ENCODE data around the gene HES5.
"Not testable (repeated sequence)": the region's sequence is repeated elsewhere in the genome, so short reads cannot be mapped to it uniquely, and the experiment has no call there.

HES5 gene, protein sequence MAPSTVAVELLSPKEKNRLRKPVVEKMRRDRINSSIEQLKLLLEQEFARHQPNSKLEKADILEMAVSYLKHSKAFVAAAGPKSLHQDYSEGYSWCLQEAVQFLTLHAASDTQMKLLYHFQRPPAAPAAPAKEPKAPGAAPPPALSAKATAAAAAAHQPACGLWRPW

GRCh38 chr1:2529784-2530512 is at the start of gene HES5:
HES5 (minus strand) TSS chr1:2530263; CDS start chr1:2530164, 99 bp downstream.
- DNase-seq (ENCODE audit: low read depth) = no peak

DNA sequence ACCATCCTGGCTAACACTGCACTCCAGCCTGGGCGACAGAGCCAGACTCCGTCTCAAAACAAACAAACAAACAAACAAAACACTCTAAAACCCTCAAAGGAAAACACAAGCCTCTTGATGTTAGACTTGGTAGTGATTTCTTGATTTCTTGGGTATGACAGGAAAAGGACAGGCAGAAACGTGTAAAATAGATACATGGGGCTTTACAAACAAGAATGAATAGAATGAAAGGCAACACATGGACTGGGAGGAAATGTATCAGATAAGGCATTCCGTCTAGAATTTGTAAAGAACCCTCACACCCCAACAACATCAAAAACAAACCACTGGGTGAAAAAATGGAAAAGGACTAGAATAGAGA is 48.7 kb upstream of the HES5 start:
- DNase-seq (ENCODE audit: low read depth) = no peak

DNA sequence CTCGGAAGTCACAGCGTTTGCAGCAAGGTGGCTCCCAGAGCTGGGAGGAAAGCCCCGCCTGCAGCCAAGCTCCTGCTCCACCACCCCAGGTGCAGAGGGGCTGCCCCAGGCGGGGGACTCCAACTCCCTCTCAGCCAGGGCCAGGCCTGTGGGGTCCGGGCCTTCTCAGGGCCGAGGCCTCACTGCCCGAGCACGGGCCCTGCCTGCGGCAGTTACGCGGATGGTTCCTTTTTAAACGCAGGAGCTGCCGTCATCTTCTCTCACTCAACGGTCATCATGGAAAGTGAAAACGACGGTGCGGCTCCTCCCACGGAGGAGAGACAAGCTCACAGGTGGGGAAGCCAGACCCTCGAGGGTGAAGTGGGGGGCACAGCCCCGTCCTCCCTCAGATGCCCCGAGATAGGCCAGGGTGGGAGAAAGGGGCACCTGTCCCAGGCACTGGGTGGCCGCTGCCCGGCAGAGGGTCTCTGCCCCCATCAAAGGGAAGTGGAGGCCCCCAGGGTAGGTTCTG is 47.6 kb upstream of the HES5 start:
- DNase-seq (ENCODE audit: low read depth) = not testable (repeated sequence)

DNA sequence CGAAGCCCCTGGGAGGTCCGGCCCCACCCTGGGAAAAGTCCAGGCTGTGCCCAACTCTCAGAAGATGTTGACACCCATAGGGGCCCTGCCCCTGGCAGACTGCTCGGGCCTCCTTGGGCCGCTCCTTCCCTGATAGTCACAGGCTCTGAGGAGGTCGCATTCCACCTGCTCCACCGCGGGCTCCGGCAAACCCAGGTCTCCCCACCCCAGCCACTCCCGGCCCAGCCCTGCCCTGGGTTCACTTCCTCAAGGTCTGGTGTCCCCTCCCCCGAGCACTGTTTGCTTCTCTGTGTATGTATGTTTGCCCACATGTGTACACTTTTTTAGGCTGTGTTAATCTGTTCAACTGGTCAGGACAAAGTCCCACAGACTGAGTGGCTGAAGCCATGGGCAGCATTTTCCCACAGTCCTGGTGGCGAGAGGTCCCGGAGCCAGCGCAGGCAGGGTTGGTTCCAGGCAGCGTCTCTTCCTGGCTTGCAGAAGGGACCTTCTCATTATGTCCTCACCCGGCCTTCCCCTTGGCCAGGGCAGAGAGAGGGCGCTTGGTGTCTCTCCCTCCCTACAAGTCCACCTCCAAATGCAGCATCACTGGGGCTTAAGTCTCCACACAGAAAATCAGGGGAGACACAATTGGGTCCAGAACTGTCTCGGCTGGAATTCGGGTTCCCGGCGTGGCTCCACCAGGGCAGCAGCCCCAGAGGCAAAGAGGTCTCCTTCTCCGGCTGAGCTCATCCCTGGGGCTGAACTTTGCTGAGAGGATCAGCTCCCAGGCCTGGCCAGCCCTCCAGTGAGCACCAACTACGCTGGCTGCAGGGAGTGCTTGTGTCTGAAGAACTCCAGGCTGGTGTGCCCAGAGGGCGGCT is 46.0 kb upstream of the HES5 start:
- DNase-seq (ENCODE audit: low read depth) = no peak

GRCh38 chr1:2574350-2574749 is 44.3 kb upstream of the HES5 start:
- DNase-seq (ENCODE audit: low read depth) = no peak

GRCh38 chr1:2573250-2573920 is 43.3 kb upstream of the HES5 start:
- DNase-seq (ENCODE audit: low read depth) = no peak

DNA sequence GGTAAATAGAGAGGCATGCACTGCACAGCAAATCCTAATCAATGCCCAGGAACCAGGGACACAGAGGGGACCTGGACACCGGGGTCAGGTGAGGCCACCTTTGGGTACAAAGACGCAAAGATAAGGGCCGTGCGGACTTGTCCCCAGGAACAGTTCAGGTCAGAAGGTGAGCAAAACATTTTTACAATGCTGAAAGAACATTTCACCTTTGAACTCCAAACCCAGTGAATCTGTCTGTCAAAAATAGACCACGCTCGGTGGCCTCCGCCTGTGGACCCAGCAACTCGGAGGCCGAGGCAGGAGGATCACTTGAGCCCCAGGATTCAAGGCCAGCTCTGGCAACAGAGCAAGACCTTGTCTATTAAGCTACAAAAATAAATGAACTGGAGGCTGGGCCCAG is 41.3 kb upstream of the HES5 start:
- DNase-seq (ENCODE audit: low read depth) = no peak

GRCh38 chr1:2570332-2570731 is 40.3 kb upstream of the HES5 start:
- no peak for DNase-seq (ENCODE audit: low read depth)

- not testable (repeated sequence) for DNase-seq (ENCODE audit: low read depth)
These were observed 39.6 kb upstream of the HES5 start for GRCh38 chr1:2569703-2570102.

- DNase-seq (ENCODE audit: low read depth) = no peak
These were observed 39.0 kb upstream of the HES5 start for GRCh38 chr1:2569060-2569459.

DNA sequence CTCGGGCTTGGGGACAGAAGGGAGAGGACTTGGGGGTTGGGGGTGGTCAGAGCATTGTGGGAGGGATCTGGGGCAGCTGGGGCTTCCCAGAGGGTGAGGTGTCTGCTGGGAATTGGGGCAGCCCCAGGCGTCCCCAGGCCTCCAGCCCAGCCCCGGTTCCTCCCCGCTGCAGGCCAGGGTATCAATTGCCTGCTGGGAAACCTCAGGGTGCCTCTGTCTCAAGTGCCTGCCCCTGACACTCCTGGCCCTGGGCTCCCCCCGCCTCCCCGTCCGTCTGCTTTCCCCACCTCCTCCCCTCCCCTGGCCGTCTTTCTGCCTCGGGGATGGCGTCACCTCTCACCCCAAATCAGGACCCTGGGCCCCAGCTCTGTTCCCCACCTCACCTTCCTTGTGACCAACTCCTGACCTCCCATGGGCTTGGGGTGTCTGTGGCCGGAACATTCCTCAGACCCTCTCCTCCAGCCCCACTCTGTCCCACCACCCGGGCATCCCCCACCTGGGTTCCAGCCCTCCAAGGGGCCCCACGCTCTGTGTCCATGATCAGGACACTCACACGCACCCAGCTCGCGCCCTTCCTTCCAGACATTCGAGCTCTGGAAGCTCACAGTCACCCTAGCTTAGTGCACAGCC is 38.2 kb upstream of the HES5 start:
- DNase-seq (ENCODE audit: low read depth) = not testable (repeated sequence)

DNA sequence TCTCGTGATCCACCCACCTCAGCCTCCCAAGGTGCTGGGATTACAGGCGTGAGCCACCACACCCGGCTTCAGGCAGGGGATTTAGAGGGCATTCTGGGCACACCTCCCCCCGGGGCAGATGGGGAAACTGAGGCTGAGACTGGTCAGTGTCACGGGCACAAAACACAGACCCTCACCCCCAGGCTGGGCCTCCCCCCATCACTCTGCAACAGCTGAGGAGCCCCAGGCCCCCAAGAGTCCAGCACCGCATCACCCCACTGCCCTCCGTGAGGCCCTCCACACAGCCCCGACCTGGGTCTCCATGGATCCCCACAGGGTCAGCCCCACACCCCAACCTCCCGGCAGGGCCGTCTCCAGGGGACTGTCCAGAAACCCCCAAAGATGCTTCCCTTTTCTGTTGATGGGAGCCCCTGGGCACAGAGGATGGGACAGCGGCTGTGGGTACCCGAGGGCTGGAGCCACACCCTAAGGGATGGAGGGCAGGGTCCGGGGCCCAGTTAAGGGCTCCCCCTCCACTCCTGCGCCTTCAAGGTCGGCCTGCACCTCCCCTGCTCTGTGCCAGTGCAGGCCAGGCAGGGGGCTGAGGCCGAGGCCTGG is 37.1 kb upstream of the HES5 start:
- DNase-seq (ENCODE audit: low read depth) = no peak

- no peak for DNase-seq (ENCODE audit: low read depth)
These were observed 36.3 kb upstream of the HES5 start for GRCh38 chr1:2566101-2567045.

GRCh38 chr1:2564815-2565374 is 34.8 kb upstream of the HES5 start:
- DNase-seq (ENCODE audit: low read depth) = no peak

GRCh38 chr1:2564006-2564814 is 34.1 kb upstream of the HES5 start:
- no peak for DNase-seq (ENCODE audit: low read depth)

DNA sequence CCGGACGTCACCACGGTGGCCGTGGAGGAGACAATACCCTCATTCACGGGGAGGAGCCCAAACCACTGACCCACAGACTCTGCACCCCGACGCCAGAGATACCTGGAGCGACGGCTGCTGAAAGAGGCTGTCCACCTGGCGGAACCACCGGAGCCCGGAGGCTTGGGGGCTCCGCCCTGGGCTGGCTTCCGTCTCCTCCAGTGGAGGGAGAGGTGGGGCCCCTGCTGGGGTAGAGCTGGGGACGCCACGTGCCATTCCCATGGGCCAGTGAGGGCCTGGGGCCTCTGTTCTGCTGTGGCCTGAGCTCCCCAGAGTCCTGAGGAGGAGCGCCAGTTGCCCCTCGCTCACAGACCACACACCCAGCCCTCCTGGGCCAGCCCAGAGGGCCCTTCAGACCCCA is 33.1 kb upstream of the HES5 start:
- no peak for DNase-seq (ENCODE audit: low read depth)

DNA sequence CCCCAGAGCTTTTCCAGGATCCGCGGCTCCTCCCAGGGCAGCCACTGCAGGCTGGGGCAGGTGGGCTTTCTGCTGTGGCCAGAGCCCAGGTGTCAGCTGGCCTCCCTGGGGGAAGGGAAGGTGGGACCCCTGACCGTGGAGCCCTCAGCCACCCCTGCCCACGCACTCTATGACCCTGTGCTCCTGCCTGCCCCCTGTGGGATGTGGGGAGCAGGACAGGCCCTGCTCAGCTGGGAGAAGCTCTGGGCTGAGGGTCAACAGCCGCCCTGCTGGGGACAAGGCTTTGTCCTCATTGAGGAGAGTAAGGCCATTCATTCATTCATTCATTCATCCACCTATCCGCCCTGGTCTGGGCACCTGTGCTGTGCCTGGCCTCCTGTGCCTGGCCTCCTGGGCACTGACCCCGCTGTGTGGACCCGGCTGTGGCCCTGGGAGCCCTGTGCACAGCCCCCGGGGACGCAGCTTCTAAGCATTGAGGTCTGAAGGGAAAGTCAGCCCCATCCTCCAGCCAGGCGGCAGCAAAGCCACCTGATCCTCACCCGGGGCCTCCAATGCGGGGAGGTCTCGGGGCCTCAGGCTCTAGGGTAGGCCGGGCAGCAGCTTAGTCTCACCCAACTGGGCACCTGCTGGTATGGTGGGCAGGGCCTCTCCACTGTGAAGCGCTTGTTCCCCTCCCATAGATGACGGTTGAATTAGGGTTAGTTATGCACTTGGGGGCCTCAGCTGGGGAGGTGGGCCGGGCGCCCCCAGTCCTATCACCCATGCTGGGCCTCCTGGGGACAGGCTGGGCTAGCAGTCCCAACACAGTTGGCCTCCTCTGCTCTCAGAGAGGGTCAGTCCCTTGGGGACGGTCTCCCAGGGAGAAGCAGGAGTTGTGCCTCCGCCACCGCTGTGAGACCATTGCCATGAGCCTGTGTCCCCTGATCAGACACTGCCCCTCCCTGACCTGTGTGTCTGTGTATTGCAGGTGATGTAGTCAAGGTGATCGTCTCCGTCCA is 32.1 kb upstream of the HES5 start:
- DNase-seq (ENCODE audit: low read depth) = no peak

DNA sequence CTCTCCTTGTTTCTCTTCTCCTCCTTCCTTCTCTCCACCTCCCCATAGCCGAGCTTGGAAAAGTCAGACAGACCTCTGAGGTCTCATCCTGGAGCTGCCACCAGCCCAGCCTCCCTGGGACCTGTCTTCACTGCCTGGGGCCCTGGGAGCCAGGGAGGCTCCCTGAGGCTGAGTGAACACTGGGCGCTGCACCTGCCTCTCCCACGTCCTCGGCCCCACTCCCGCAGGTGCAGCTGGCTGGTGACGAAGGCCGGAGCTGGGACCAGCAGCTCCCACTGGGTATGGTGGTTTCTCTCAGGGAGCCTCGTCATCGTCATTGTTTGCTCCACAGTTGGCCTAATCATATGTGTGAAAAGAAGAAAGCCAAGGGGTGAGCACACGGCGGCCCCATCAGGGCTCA is 31.4 kb upstream of the HES5 start:
- DNase-seq (ENCODE audit: low read depth) = no peak

Measured in stimulated activated CD8-positive, alpha-beta memory T cell treated with anti-CD3 and anti-CD28 coated beads, Interleukin-12 subunit alpha, Interleukin-12 subunit beta, amount 100 ng/mL, for 1 hour (primary cell).